GM10248 (cell line): ENCODE data around the gene ARID5B.
"Not testable (repeated sequence)": the region's sequence is repeated elsewhere in the genome, so short reads cannot be mapped to it uniquely, and the experiment has no call there.

Experiments
- CTCF ChIA-PET: fragments of 300-600 bp; sonication (Branson Sonifier 250); formaldehyde crosslinking; extraction: SDS; loops from one replicate; lab custom pipeline; 2021; ENCODE audit warnings: antibody characterized with exemption; lab: Yijun Ruan, JAX
- POLR2A ChIA-PET: fragments of 350-650 bp; sonication (Branson Sonifier 250); formaldehyde crosslinking; extraction: SDS; loops from one replicate; lab custom pipeline; 2020; ENCODE audit warnings: antibody characterized with exemption; lab: Yijun Ruan, JAX
- DNase-seq: peaks from one replicate; pipeline ENCODE4 v3.0.0; 2012; ENCODE audit errors: extremely low spot score
- CTCF ChIP-seq: IDR thresholded peaks from 2 replicates; pipeline ENCODE4 v1.5.1; 2012; ENCODE audit warnings: mild to moderate bottlenecking, low read depth; ENCODE audit errors: extremely low read depth, missing control alignments, control extremely low read depth

Gene ARID5B

DNA sequence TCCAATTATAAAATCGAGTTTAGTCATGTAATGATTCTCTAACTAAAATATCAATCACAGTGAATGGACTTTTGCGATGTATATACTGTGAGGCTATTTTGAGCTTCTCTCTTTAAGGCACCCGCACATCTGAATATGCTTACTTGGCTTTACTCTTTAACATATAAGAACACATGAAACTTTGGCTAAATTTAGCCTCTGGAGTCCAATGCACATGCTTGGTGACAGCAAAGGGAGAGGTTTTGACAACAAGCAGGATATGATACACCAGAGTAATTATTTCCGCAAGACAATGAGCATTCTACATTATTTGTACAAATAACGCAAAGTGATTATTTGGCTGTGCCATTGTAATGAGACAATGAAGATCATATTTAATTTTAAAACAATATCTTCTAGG, 72.4 kb downstream of the ARID5B start:
- CTCF ChIA-PET = interaction anchor here (0.7 to 2.5 kb wide), 8 partner anchors 10 to 271 kb away, joined by 3 to 8 read pairs (median 4); partner anchors contain the start of gene ARID5B
- POLR2A ChIA-PET = no interaction called here
- no peak for TF ChIP-seq CTCF
- no peak for DNase-seq

DNA sequence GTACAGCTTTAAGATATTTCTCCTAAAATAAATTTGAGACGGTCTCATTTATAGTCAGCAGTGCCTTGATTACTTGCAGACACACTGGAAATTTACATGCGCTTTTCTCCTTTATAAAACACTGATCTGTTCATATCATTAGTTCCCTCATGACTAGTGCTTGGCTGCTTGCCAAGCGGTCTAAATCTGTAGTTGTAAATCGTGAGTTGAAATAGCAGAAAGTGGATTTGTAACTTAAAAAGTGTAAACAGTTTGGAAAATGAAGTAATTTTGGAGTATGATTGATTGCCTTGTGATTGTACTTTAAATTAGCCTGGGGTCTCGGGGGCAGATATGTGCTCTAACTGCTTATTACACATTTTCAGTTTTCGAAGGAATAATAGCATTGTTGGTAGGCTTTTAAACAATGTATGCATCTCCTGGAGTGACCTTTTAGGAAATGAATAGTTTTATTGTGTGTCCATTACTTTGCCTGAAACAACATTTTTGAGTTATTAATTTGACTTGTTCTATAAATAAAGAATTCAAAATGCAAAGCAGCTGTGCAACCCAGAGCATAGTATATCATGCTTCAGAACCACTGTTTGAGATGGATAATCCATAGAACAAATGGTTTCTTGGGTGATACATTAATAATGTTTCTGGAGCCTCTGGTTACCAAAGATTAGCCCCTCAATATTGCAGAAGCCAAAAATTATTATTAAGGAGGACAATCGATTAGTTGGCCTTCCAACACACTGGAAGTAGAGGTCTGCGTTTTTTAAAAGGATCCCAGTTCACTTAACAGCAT, 73.3 kb downstream of the ARID5B start:
- no peak for TF ChIP-seq CTCF
- ChIA-PET CTCF (interaction anchor here (1.0 to 2.5 kb wide), 10 partner anchors 8 to 75 kb away, joined by 3 to 8 read pairs (median 4); no protein-coding TSS in a partner anchor), POLR2A (interaction anchor here (0.8 kb wide), 1 partner anchor 13 kb away, joined by 5 read pairs; no protein-coding TSS in a partner anchor)
- DNase-seq = no peak

DNA sequence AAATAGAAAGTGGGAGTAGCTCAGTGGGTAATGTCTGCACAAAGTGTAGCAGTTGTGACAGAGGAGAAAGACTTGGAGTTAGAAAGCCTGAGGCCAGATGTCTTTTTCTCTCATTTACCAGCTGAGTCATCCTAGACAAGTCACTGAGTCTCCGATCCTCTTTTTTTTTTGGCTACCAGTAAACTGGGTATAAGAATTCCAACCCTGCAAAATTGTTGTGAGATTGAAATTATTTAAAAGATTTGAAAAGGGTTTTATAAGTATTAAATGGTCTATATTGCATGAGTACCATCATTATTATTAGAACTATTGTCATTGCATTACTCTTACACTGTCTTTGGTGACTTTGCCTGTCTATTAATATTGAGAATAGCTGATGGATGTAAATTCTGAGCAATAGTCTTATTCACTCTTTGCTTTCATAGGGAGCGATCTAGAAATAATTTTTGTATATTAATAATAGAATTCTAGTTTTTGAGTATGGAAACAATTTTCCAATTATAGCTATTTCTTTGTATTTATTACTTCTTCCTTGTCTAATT, 74.0 kb downstream of the ARID5B start:
- no peak for DNase-seq
- ChIA-PET POLR2A (interaction anchor here (0.8 kb wide), 1 partner anchor 12 kb away, joined by 5 read pairs; no protein-coding TSS in a partner anchor), CTCF (interaction anchor here (1.0 to 1.9 kb wide), 10 partner anchors 9 to 75 kb away, joined by 3 to 8 read pairs (median 4); no protein-coding TSS in a partner anchor)
- no peak for TF ChIP-seq CTCF

- DNase-seq, POLR2A ChIA-PET, CTCF ChIA-PET: not testable (repeated sequence)
Observed at GRCh38 chr10:61976951-61977721, 75.6 kb downstream of the ARID5B start.

- POLR2A ChIA-PET = no interaction called here
- TF ChIP-seq CTCF = peak; percentile 17
- no peak for DNase-seq
- CTCF ChIA-PET = interaction anchor here (0.9 to 1.0 kb wide), 4 partner anchors 8 to 64 kb away, joined by 3 to 5 read pairs (median 3); no protein-coding TSS in a partner anchor
Observed at GRCh38 chr10:61978965-61979364, 77.5 kb downstream of the ARID5B start.

GRCh38 chr10:61981460-61981859, 80.0 kb downstream of the ARID5B start:
- POLR2A ChIA-PET = no interaction called here
- TF ChIP-seq CTCF = no peak
- no peak for DNase-seq
- CTCF ChIA-PET = interaction anchor here (1.1 to 1.4 kb wide), 3 partner anchors 9 to 57 kb away, joined by 3 to 6 read pairs (median 3); no protein-coding TSS in a partner anchor
